B cell (primary cell): ENCODE measurements around the gene C19orf85. TPM values are rescaled to one million over a fixed set of nuclear protein-coding genes. Genes with fewer than 3 reads are reported as not detected.

ENCODE experiments used
- ATAC-seq: fragments of 200-7000 bp; cut with Tn5 transposase; one replicate; pipeline ENCODE4 v1.10.0; 2021; ENCODE audit warnings: low read depth, mild to moderate bottlenecking, moderate number of reproducible peaks, moderate library complexity
- CTCF ChIA-PET: fragments of 350-600 bp; sonication (Branson Sonifier 250); formaldehyde crosslinking; loops from one replicate; lab custom pipeline; 2021; ENCODE audit warnings: antibody characterized with exemption, inconsistent platforms; lab: Charles Lee
- POLR2A ChIA-PET: fragments of 350-600 bp; sonication (Branson Sonifier 250); formaldehyde crosslinking; loops from one replicate; lab custom pipeline; 2021; ENCODE audit warnings: antibody characterized with exemption; lab: Charles Lee
- DNase-seq: peaks from one replicate; pipeline ENCODE4 v3.0.0; 2013
- H2AFZ ChIP-seq: 2 replicates; pipeline ENCODE4 v1.6.1; 2012; ENCODE audit warnings: mild to moderate bottlenecking, low read depth, low read length; ENCODE audit not compliant: insufficient read depth, poor library complexity, severe bottlenecking
- H3K27ac ChIP-seq, 2 donors: 1 replicate in 1 of 2; 2 replicates in 1 of 2; pipeline ENCODE4 v1.5.1; 2012 to 2013; ENCODE audit warnings: low read length in 2 of 2, mild to moderate bottlenecking in 2 of 2, moderate library complexity in 1 of 2
- H3K27me3 ChIP-seq, 4 experiments: fragments of 200-600 bp in 1 of 4; sonication (generic) in 1 of 4; replicated peaks in 1 of 4; 1 replicate in 2 of 4; 2 replicates in 2 of 4; pipeline versions ENCODE4 v1.6.1 to v1.7.0; 2013 to 2016; ENCODE audit warnings: low read length in 3 of 4, mild to moderate bottlenecking in 2 of 4, mixed read lengths in 1 of 4, moderate library complexity in 1 of 4; ENCODE audit not compliant: insufficient read depth in 4 of 4, control insufficient read depth in 3 of 4; ENCODE audit errors: control extremely low read depth in 1 of 4
- H3K36me3 ChIP-seq, 2 experiments: replicated peaks in 1 of 2; 1 replicate in 1 of 2; 2 replicates in 1 of 2; pipeline versions ENCODE4 v1.6.1 to v1.7.1; 2013; ENCODE audit warnings: low read length in 1 of 2; ENCODE audit not compliant: insufficient read depth in 2 of 2, control insufficient read depth in 1 of 2; ENCODE audit errors: control extremely low read depth in 1 of 2, extremely low read depth in 1 of 2
- H3K4me1 ChIP-seq, 2 donors: fragments of 200-600 bp in 1 of 2; sonication (generic) in 1 of 2; 1 replicate in 1 of 2; 2 replicates in 1 of 2; pipeline versions ENCODE4 v1.5.1 to v1.6.1; 2013 to 2017; ENCODE audit warnings: low read length in 2 of 2; ENCODE audit not compliant: control insufficient read depth in 2 of 2, insufficient read depth in 2 of 2
- H3K4me2 ChIP-seq: replicated peaks from 2 replicates; pipeline ENCODE3; 2012; ENCODE audit warnings: mild to moderate bottlenecking, low read depth, low read length; ENCODE audit not compliant: poor library complexity, severe bottlenecking
- H3K4me3 ChIP-seq, 5 experiments: fragments of 200-600 bp in 1 of 5; sonication (generic) in 1 of 5; 1 replicate in 3 of 5; 2 replicates in 2 of 5; pipeline versions ENCODE4 v1.5.1 to v1.7.0; 2011 to 2016; ENCODE audit warnings: low read length in 4 of 5, mild to moderate bottlenecking in 4 of 5, low read depth in 2 of 5, control low read depth in 1 of 5, moderate library complexity in 1 of 5; ENCODE audit not compliant: insufficient read depth in 1 of 5; ENCODE audit errors: control extremely low read depth in 1 of 5, extremely low read depth in 1 of 5
- H3K79me2 ChIP-seq: fragments of 200-600 bp; sonication (generic); one replicate; pipeline ENCODE4 v1.6.0; 2016; ENCODE audit warnings: low read length; ENCODE audit not compliant: control insufficient read depth, insufficient read depth
- H3K9ac ChIP-seq: fragments of 200-600 bp; sonication (generic); 2 replicates; pipeline ENCODE4 v1.6.1; 2017; ENCODE audit warnings: mild to moderate bottlenecking, low read length, moderate library complexity
- H3K9me3 ChIP-seq, 3 donors: one replicate each; pipeline versions ENCODE4 v1.6.1 to v1.7.1; 2013; ENCODE audit warnings: low read length in 2 of 3; ENCODE audit not compliant: control insufficient read depth in 2 of 3, insufficient read depth in 1 of 3; ENCODE audit errors: control extremely low read depth in 1 of 3
- H4K20me1 ChIP-seq: 2 replicates; pipeline ENCODE4 v1.6.0; 2012; ENCODE audit warnings: mild to moderate bottlenecking, low read length; ENCODE audit not compliant: insufficient read depth, control insufficient read depth, poor library complexity, severe bottlenecking
- H3K27ac Mint-ChIP-seq: one replicate; pipeline ENCODE4 v1.8.0; 2021; ENCODE audit warnings: mixed read lengths
- H3K27me3 Mint-ChIP-seq: one replicate; pipeline ENCODE4 v1.8.0; 2021; ENCODE audit warnings: mixed read lengths
- H3K4me1 Mint-ChIP-seq: one replicate; pipeline ENCODE4 v1.8.0; 2021; ENCODE audit warnings: mixed read lengths
- H3K4me3 Mint-ChIP-seq: one replicate; pipeline ENCODE4 v1.8.0; 2021; ENCODE audit warnings: mixed read lengths
- H3K9me3 Mint-ChIP-seq: one replicate; pipeline ENCODE4 v1.8.0; 2022; ENCODE audit warnings: mixed read lengths; ENCODE audit not compliant: insufficient read depth
- CTCF ChIP-seq: fragments of 200-600 bp; IDR thresholded peaks from one replicate; pipeline ENCODE4 v1.8.0; 2022; ENCODE audit warnings: antibody characterized with exemption, mild to moderate bottlenecking
- EZH2 ChIP-seq: IDR thresholded peaks from 2 replicates; pipeline ENCODE4 v1.6.1; 2012; ENCODE audit warnings: borderline replicate concordance, low read depth, mild to moderate bottlenecking, moderate library complexity, low read length; ENCODE audit not compliant: insufficient read depth, poor library complexity, severe bottlenecking
- WGBS: methylation state at CpG from one replicate; pipeline ENCODE4 v1.1.5; 2013; ENCODE audit warnings: missing lambda C conversion rate; ENCODE audit not compliant: insufficient coverage; 5-methylcytosine and 5-hydroxymethylcytosine counted together
- intact Hi-C: fragments of 100-400 bp; cut with micrococcal nuclease; formaldehyde crosslinking; loops from one replicate; pipeline ENCODE4 v1.10.0; 2022
- polyA plus RNA-seq: library from polyadenylated mRNA; depleted of rRNA; stranded (reverse); fragments of >200 nt; gene quantifications from 2 replicates; pipeline ENCODE4 v1.2.3, GENCODE V29; 2012
- total RNA-seq, 2 donors: library from RNA; stranded (reverse); fragments of 120-200 nt in 1 of 2; gene quantifications; 1 replicate in 1 of 2; 2 replicates in 1 of 2; pipeline versions ENCODE4 v1.2.3 to v1.2.4, GENCODE V29; 2013 to 2022

The C19orf85 gene
- total and polyA plus RNA-seq, 2 donors (not counting 1 experiment from before 2014, with no cell fraction given): not detected

- H2AFZ ChIP-seq: no peak within 1 kb of the TSS
- H3K4me3 Mint-ChIP-seq: peak within 1 kb of the TSS; percentile 32
- DNase-seq (no peak), ATAC-seq (no peak)
- no peak within 1 kb of the TSS for H3K4me3 ChIP-seq
- H3K27me3 ChIP-seq: peaks cover 0 to 28% (median under 1%) of the 10 kb centered on the region in 4 experiments
- peaks cover 8% of the 10 kb centered on the region for H3K27me3 Mint-ChIP-seq
- peaks cover 16% of the 10 kb centered on the region for H4K20me1 ChIP-seq
- H3K9ac ChIP-seq: no peak within 1 kb of the TSS
- peaks cover 11% of the 10 kb centered on the region for H3K4me1 Mint-ChIP-seq
- ChIA-PET CTCF (interaction anchor here (1.4 to 1.7 kb wide), 3 partner anchors 12 to 21 kb away, joined by 3 to 8 read pairs (median 7); partner anchors contain the start of gene ZNF628), POLR2A (interaction anchor here (0.6 to 1.5 kb wide), 3 partner anchors 11 to 145 kb away, joined by 3 to 11 read pairs (median 4); partner anchors contain the start of gene ZNF628)
- intact Hi-C loops: no loop called here
- no peak within 1 kb of the TSS for H3K27ac Mint-ChIP-seq
- H3K9me3 ChIP-seq: no peaks in the 10 kb centered on the region
- 34% methylated on average over 6 of the region's 21 CpGs for WGBS
- no peak within 1 kb of the TSS for H3K27ac ChIP-seq
- no peak for TF ChIP-seq CTCF
- TF ChIP-seq EZH2: no peak
- no peaks in the 10 kb centered on the region for H3K36me3 ChIP-seq
- no peaks in the 10 kb centered on the region for H3K79me2 ChIP-seq
- H3K4me1 ChIP-seq: peaks cover 10 to 22% of the 10 kb centered on the region in 2 donors
- no peaks in the 10 kb centered on the region for H3K9me3 Mint-ChIP-seq
- no peak within 1 kb of the TSS for H3K4me2 ChIP-seq
These were observed 23.6 kb upstream of the C19orf85 start, which contains the start of gene SSC5D for GRCh38 chr19:55487924-55488687. SSC5D (plus strand) TSS chr19:55488436; CDS start chr19:55488590, 154 bp downstream.
